Choroid plexus epithelial cell (primary cell): Measurements from ENCODE around the gene SMIM24.
"Not testable (repeated sequence)": the region's sequence is repeated elsewhere in the genome, so short reads cannot be mapped to it uniquely, and the experiment has no call there.

Source experiments
- DNase-seq: peaks from one replicate; pipeline ENCODE4 v3.0.0-alpha.2; 2010; ENCODE audit warnings: low read depth
- H3K4me3 ChIP-seq: 2 replicates; pipeline ENCODE4 v1.5.1; 2011; ENCODE audit warnings: low read depth, mild to moderate bottlenecking, control low read depth, low read length, moderate library complexity
- TF ChIP-seq, protein P1 (sequence below): conservative IDR thresholded peaks from 2 replicates; pipeline ENCODE4 v1.5.1; 2011; ENCODE audit warnings: low read depth, mild to moderate bottlenecking, control low read depth, inconsistent platforms, low read length, moderate library complexity

SMIM24 gene

DNA sequence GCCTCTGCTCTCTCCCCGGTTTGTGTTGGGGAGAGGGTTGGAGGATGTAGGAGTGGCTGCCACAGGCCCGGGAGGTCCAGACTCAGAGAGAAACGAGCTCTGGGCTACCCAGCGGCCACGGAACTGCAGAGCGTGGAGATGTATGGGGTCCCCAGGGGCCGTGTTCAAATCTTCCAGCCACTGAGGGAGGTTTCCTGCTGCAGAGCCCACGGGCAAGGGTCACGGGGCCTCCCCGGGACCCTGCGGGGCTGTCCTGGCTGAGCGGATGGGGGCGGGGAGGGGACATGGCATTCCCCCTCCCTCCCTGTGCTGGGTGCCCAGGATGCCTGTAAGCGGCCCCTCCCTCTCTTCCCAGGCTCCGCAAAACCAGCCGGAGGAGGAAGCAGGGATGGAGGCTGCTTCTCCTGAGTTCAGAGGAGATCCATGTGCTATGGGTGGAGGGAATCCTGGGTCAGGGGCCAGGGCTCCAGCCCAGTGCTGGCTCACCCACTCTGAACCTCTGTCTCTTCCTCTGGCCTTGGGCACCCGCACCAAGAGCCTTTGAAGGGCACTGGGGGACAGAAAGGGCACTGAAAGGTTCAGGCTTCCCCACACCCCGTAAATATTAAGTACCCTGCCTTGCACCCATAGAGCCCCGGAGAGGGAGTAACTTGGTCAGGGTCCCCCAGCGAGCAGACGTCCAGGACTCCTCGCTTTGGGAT, 22.6 kb downstream of the SMIM24 start:
- TF ChIP-seq, protein P1, sequence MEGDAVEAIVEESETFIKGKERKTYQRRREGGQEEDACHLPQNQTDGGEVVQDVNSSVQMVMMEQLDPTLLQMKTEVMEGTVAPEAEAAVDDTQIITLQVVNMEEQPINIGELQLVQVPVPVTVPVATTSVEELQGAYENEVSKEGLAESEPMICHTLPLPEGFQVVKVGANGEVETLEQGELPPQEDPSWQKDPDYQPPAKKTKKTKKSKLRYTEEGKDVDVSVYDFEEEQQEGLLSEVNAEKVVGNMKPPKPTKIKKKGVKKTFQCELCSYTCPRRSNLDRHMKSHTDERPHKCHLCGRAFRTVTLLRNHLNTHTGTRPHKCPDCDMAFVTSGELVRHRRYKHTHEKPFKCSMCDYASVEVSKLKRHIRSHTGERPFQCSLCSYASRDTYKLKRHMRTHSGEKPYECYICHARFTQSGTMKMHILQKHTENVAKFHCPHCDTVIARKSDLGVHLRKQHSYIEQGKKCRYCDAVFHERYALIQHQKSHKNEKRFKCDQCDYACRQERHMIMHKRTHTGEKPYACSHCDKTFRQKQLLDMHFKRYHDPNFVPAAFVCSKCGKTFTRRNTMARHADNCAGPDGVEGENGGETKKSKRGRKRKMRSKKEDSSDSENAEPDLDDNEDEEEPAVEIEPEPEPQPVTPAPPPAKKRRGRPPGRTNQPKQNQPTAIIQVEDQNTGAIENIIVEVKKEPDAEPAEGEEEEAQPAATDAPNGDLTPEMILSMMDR: no peak
- no peak overlapping the region for H3K4me3 ChIP-seq
- no peak for DNase-seq

DNA sequence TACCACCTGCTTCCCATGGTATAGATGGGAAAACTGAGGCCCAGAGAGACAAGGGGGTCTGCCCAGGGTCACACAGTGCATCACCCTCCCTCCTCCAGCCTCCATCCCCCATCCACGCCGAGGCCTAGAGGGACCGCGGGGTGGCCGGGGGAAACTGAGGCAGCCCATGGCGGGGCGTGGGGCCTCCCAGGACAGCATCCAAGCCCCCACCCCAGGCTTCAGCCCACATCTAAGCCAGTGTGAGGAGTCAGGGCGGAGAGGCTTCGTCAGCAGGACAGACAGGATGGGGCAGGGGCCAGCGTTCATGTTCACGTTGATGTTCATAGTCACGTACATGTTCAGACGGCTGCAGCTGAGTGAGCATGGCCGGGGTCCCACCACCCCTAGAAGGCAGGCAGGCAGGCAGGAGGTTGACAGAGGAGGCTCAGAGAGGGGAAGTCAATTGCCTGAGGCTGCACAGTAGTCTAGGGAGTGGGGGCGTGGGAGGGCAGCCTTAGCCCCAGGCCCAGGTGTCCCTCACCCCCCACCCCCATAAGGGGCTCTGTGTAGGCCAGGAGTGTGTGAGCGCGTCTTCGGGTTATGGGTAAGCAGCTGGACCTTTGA, 23.3 kb downstream of the SMIM24 start:
- TF ChIP-seq, protein P1: no peak
- no peak overlapping the region for H3K4me3 ChIP-seq
- no peak for DNase-seq

GRCh38 chr19:3455960-3456601, 24.2 kb downstream of the SMIM24 start:
- no peak for DNase-seq
- no peak overlapping the region for H3K4me3 ChIP-seq

GRCh38 chr19:3455393-3455955, 24.9 kb downstream of the SMIM24 start:
- no peak for DNase-seq
- no peak overlapping the region for H3K4me3 ChIP-seq
- TF ChIP-seq, protein P1: no peak

More at GRCh38 chr19:3455960-3456601, 24.2 kb downstream of the SMIM24 start:
- TF ChIP-seq, protein P1: no peak

DNA sequence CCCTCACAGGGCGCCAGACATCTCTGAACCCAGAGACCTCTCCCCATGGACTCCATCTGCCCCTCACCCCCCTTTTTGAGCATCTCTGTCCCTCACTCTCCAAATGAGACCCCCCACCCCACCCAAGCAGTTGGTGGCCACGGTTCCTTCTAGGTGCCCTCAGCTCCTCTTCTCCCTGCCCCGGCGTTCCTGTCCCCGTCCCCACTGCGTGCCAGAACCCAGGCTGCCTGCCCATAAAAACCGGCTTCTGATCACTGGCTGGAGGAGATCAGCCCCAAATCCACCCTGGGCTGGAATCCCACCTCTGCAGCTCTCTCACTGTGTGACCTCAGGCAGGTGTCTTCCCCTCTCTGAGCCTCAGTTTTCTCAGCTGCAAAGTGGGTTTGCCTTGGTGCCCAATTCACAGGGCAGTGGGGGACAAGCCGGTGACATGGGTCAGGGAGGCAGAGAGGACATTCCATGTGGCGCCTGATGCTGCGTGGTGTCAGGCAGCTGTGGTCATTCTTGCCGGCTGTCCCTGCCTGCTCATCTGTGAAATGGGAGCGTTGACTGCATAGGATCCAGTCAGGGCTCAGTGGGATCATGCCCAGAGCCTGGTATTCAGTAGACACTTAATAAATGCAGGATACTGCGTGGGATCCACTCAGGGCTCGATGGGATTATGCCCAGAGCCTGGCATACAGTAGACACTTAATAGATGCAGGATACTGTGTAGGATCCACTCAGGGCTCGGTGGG, 25.5 kb downstream of the SMIM24 start:
- H3K4me3 ChIP-seq: no peak overlapping the region
- DNase-seq: no peak
- TF ChIP-seq, protein P1: no peak

GRCh38 chr19:3453840-3454239, 26.5 kb downstream of the SMIM24 start:
- TF ChIP-seq, protein P1: no peak
- no peak for DNase-seq
- H3K4me3 ChIP-seq: no peak overlapping the region

- DNase-seq, H3K4me3 ChIP-seq: not testable (repeated sequence)
Measured at GRCh38 chr19:3452942-3453214, 27.4 kb downstream of the SMIM24 start.
